DND-41 (cell line): Measurements from ENCODE around the gene KRI1.

Experiments
- CTCF ChIP-seq: IDR thresholded peaks from 2 replicates; pipeline ENCODE4 v1.5.1; 2012; ENCODE audit warnings: borderline replicate concordance, low read length, moderate library complexity, mild to moderate bottlenecking; ENCODE audit not compliant: poor library complexity, severe bottlenecking; ENCODE audit errors: extremely low read depth
- EZH2 ChIP-seq: IDR thresholded peaks from 3 replicates; pipeline ENCODE4 v1.6.1; 2012; ENCODE audit warnings: borderline replicate concordance, low read depth, mild to moderate bottlenecking, moderate library complexity, low read length, inconsistent platforms; ENCODE audit not compliant: severe bottlenecking

GRCh38 chr19:10519421-10519820 lies 46.4 kb downstream of the KRI1 start:
- TF ChIP-seq CTCF (no peak), EZH2 (no peak)
